Erythroblast (primary cell): ENCODE measurements around the gene LRP11.

Experiments
- GATA1 ChIP-seq: IDR thresholded peaks from 2 replicates; pipeline ENCODE4 v1.6.1; 2011; ENCODE audit warnings: low read depth, mild to moderate bottlenecking, control low read depth, low read length, moderate library complexity
- POLR2A ChIP-seq: IDR thresholded peaks from 2 replicates; pipeline ENCODE4 v1.6.1; 2011; ENCODE audit warnings: mild to moderate bottlenecking, low read length

DNA sequence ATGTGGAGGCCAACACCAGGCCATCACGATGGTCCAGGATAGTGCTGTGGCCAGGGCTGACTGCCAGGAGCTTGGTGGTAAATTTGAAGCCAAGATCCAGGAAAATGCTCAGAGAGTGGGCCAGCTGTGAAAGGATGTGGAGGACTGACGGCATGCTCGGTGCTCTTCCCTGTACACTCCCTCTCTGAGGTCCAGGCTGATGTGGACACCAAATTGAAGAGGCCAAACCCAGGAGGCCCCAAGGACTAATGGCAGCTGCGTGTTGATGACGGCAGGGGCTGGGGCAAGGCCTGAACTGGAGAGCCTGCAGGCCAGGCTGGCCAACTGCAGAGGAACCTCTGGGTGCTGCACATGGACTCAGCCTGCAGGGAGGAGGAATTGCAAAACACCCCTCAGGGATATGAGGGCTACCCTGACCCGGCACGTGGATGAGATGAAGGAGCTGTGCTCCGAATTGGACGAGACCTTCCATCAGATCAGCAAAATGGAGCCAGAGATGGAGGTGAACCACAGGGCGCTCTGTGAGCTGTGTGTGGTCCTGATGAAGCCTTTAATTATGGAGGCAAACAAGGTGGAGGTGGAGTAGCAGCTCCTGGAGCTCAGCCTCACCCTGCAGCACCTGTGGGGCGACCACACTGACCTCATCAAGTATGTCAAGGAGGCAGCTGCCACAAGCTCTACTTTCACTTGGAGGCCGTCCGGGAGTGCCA, 40.7 kb upstream of the LRP11 start:
- TF ChIP-seq POLR2A: no peak
- TF ChIP-seq GATA1: no peak
